Kidney (tissue), 14 donors: ENCODE results near the gene HCRTR1. TPM values are rescaled to one million over a fixed set of nuclear protein-coding genes. Genes with fewer than 3 reads are reported as not detected.

Experiments used
- DNase-seq, 5 donors: peaks; one replicate each; pipeline ENCODE4 v3.0.0-alpha.2; 2013 to 2020
- FAIRE-seq: peaks from 2 replicates; lab custom pipeline; 2012; peaks lifted over from hg19 to GRCh38; lab: Jason Lieb, UNC
- H3K27ac ChIP-seq, 2 donors: one replicate each; pipeline ENCODE4 v1.7.0; 2013; ENCODE audit warnings: low read depth in 2 of 2, low read length in 2 of 2, inconsistent platforms in 1 of 2
- H3K27me3 ChIP-seq: one replicate; pipeline ENCODE4 v1.7.1; 2013; ENCODE audit warnings: low read length, inconsistent platforms; ENCODE audit not compliant: control insufficient read depth, insufficient read depth
- H3K36me3 ChIP-seq, 3 donors: one replicate each; pipeline versions ENCODE4 v1.7.0 to v1.7.1; 2013; ENCODE audit warnings: low read length in 3 of 3, control low read depth in 1 of 3, inconsistent platforms in 1 of 3; ENCODE audit not compliant: insufficient read depth in 3 of 3, control insufficient read depth in 2 of 3
- H3K4me1 ChIP-seq, 3 donors: one replicate each; pipeline versions ENCODE4 v1.7.0 to v1.7.1; 2013; ENCODE audit warnings: low read length in 3 of 3, inconsistent platforms in 1 of 3, low read depth in 1 of 3; ENCODE audit not compliant: control insufficient read depth in 2 of 3, insufficient read depth in 2 of 3
- H3K4me3 ChIP-seq, 3 donors: one replicate each; pipeline versions ENCODE4 v1.7.0 to v1.8.1; 2013; ENCODE audit warnings: low read length in 3 of 3, control low read depth in 1 of 3, inconsistent platforms in 1 of 3
- H3K9ac ChIP-seq, 3 donors: one replicate each; pipeline versions ENCODE4 v1.7.0 to v1.7.1; 2013; ENCODE audit warnings: low read length in 3 of 3, control low read depth in 1 of 3, inconsistent platforms in 1 of 3
- H3K9me3 ChIP-seq, 3 donors: one replicate each; pipeline versions ENCODE4 v1.7.0 to v1.7.1; 2013; ENCODE audit warnings: low read length in 3 of 3, control low read depth in 1 of 3, inconsistent platforms in 1 of 3; ENCODE audit not compliant: control insufficient read depth in 2 of 3, insufficient read depth in 1 of 3
- intact Hi-C: fragments of 100-400 bp; cut with DNase I; formaldehyde crosslinking; loops from one replicate; pipeline ENCODE4 v1.11.1; 2022
- polyA plus RNA-seq: library from polyadenylated mRNA; stranded (reverse); fragments of 350-450 nt; fragmentation: Illumina TruSeq; extraction: RNeasy Lipid Tissue Mini Kit (QIAGEN cat#74804); gene quantifications from one replicate; pipeline ENCODE4 v1.2.3, GENCODE V29; 2014; ENCODE audit warnings: low read depth, low replicate concordance; ENCODE audit not compliant: insufficient read depth
- total RNA-seq: library from RNA; stranded (reverse); fragmentation: NEBNext Ultra II Directional; extraction: Animal tissue kit (Norgen Biotek cat#: 25700); gene quantifications from one replicate; pipeline ENCODE4 v1.2.1, GENCODE V29; 2021
- TF ChIP-seq, protein P1 (sequence below): IDR thresholded peaks from 3 replicates; pipeline ENCODE4 v1.5.1; 2012; ENCODE audit warnings: mild to moderate bottlenecking, moderate library complexity, borderline replicate concordance; ENCODE audit not compliant: insufficient read depth; ENCODE audit errors: extremely low read depth
- donor health status: control.
- donor health status: control.
- donor health status: control.
- donor health status: control.
- donor health status: control.
- donor health status: DM: yes; HTN: yes; CAD: no.
- donor health status: Normal renal cell carcinoma (clear cell type).

The HCRTR1 gene
- total and polyA plus RNA-seq, 2 donors from 2014 or later = 0.35 TPM; not detected in 1

DNA sequence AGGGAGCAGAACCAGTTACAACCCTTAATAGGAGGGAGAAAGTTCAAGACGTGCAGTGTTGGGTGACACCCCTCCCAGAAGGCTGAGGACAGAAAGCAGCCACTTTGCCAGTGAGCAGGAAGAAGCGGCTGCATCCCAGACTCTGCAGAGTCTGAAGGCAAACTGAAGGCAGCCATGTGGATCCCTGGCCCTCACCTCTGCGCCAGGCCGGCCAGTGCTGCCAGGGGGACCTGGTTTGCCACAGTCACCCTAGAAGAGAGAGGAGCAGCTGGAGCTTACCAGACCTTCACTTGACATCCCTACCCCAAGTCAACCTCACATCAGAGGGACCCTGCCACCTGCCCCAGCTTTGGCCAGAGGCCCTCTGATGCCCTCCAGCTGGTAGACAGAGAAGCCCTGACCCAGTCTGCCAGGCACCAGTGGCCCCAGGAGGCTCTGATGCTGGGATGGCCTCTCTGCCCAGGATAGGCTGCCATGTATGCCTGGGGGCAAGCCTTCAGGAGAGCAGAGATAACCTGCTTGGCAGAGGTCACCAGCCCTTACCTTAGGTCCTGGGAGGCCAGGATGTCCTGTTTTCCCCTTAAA, 43.5 kb downstream of the HCRTR1 start:
- H3K27me3 ChIP-seq = no peaks in the 10 kb centered on the region
- no peak overlapping the region for H3K4me3 ChIP-seq

DNA sequence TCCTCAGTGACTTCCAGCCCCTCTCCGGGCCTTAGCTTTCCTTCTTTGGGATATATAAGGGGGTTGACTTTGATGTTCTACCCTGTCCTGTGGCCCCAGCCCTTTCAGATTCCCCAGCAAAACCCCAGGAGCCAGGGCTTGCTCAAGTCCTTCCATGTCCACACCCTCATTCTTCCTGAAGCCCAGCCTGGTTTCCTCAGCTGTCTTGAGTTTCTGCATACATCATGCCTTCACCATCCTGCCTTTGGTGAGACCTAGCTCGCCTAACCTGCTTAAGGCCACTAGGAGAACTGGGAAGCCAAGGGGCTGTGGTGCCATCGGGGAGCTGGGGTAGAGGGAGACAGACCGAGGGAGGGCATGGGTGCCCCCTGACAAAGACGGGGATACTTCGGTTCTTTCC, 44.4 kb downstream of the HCRTR1 start:
- no peak for DNase-seq
- no peak for FAIRE-seq
- TF ChIP-seq, protein P1, sequence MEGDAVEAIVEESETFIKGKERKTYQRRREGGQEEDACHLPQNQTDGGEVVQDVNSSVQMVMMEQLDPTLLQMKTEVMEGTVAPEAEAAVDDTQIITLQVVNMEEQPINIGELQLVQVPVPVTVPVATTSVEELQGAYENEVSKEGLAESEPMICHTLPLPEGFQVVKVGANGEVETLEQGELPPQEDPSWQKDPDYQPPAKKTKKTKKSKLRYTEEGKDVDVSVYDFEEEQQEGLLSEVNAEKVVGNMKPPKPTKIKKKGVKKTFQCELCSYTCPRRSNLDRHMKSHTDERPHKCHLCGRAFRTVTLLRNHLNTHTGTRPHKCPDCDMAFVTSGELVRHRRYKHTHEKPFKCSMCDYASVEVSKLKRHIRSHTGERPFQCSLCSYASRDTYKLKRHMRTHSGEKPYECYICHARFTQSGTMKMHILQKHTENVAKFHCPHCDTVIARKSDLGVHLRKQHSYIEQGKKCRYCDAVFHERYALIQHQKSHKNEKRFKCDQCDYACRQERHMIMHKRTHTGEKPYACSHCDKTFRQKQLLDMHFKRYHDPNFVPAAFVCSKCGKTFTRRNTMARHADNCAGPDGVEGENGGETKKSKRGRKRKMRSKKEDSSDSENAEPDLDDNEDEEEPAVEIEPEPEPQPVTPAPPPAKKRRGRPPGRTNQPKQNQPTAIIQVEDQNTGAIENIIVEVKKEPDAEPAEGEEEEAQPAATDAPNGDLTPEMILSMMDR = no peak
- Histone ChIP-seq H3K4me1 (no peaks in the 10 kb centered on the region), H3K9ac (no peak overlapping the region), H3K9me3 (no peaks in the 10 kb centered on the region), H3K27ac (no peak overlapping the region), H3K27me3 (no peaks in the 10 kb centered on the region), H3K4me3 (no peak overlapping the region), H3K36me3 (no peaks in the 10 kb centered on the region)
- intact Hi-C loops = loop anchor here (5.0 kb wide), 1 partner anchor 130 kb away; no protein-coding TSS in a partner anchor

More for the DNA sequence above, 43.5 kb downstream of the HCRTR1 start:
- Histone ChIP-seq H3K27ac (no peak overlapping the region), H3K9ac (no peak overlapping the region), H3K4me1 (no peaks in the 10 kb centered on the region), H3K36me3 (no peaks in the 10 kb centered on the region), H3K9me3 (no peaks in the 10 kb centered on the region)
- intact Hi-C loops = loop anchor here (5.0 kb wide), 1 partner anchor 131 kb away; no protein-coding TSS in a partner anchor
- TF ChIP-seq, protein P1 = no peak
- no peak for DNase-seq
- no peak for FAIRE-seq

DNA sequence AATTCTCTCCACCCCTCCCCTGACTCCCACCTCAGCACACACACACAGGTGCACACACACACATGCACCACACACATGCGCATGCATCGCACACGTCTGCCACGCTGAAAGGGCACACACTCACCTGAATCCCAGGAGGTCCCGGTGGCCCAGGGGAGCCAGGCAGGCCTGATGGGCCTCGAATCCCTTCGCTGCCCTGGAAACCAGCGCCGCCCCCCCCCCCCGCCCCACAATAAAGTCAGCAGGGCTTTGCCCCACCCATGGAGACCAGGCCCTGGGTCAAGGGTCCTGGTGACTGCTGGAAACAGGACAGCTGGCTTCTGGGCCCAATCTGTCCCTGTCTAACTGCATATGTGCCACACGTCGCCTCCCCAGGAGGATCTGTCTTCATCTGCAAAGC, 45.0 kb downstream of the HCRTR1 start:
- H3K4me1 ChIP-seq = no peaks in the 10 kb centered on the region
- intact Hi-C loops = loop anchor here (5.0 kb wide), 1 partner anchor 130 kb away; no protein-coding TSS in a partner anchor
- H3K4me3 ChIP-seq = no peak overlapping the region
- no peaks in the 10 kb centered on the region for H3K9me3 ChIP-seq
- H3K36me3 ChIP-seq = no peaks in the 10 kb centered on the region
- no peak overlapping the region for H3K9ac ChIP-seq
- FAIRE-seq (no peak), DNase-seq (no peak)
- no peaks in the 10 kb centered on the region for H3K27me3 ChIP-seq
- H3K27ac ChIP-seq = no peak overlapping the region
- TF ChIP-seq, protein P1 = no peak
